Naive thymus-derived CD8-positive, alpha-beta T cell (primary cell): Measurements from ENCODE around the gene ZNF318. TPM values are rescaled to one million over a fixed set of nuclear protein-coding genes. Genes with fewer than 3 reads are reported as not detected.
"Not testable (repeated sequence)": the region's sequence is repeated elsewhere in the genome, so short reads cannot be mapped to it uniquely, and the experiment has no call there.

ENCODE experiments used
- ATAC-seq, 2 donors: fragments of 150-1000 bp; cut with Tn5 transposase in 1 of 2; sonication (Bioruptor Pico), chemical (Tn5 transposase) in 1 of 2; 1 replicate in 1 of 2; 2 replicates in 1 of 2; pipeline ENCODE4 v1.10.0; 2021; ENCODE audit warnings: mild to moderate bottlenecking in 2 of 2, moderate library complexity in 2 of 2
- POLR2A ChIA-PET: fragments of 350-600 bp; sonication (Branson Sonifier 250); formaldehyde crosslinking; loops from one replicate; lab custom pipeline; 2021; ENCODE audit warnings: antibody characterized with exemption; lab: Charles Lee
- DNase-seq, 10 donors: peaks; one replicate each; pipeline versions ENCODE4 v3.0.0 to v3.0.0-alpha.2; 2020 to 2022
- H3K27ac Mint-ChIP-seq, 10 donors: one replicate each; pipeline ENCODE4 v1.8.0; 2020 to 2022; ENCODE audit warnings: mild to moderate bottlenecking in 10 of 10, mixed read lengths in 10 of 10, moderate library complexity in 4 of 10, inconsistent platforms in 1 of 10
- H3K27me3 Mint-ChIP-seq, 5 donors: one replicate each; pipeline ENCODE4 v1.8.0; 2021 to 2022; ENCODE audit warnings: mixed read lengths in 5 of 5
- H3K36me3 Mint-ChIP-seq, 3 donors: one replicate each; pipeline ENCODE4 v1.8.0; 2020 to 2022; ENCODE audit warnings: mixed read lengths in 3 of 3, mild to moderate bottlenecking in 2 of 3, inconsistent platforms in 1 of 3
- H3K4me1 Mint-ChIP-seq, 4 donors: one replicate each; pipeline ENCODE4 v1.8.0; 2021 to 2022; ENCODE audit warnings: mixed read lengths in 4 of 4
- H3K4me3 Mint-ChIP-seq, 10 donors: one replicate each; pipeline ENCODE4 v1.8.0; 2020 to 2022; ENCODE audit warnings: mild to moderate bottlenecking in 10 of 10, mixed read lengths in 10 of 10, moderate library complexity in 6 of 10, inconsistent platforms in 1 of 10
- H3K9me3 Mint-ChIP-seq, 9 donors: one replicate each; pipeline ENCODE4 v1.8.0; 2020 to 2022; ENCODE audit warnings: mixed read lengths in 9 of 9, mild to moderate bottlenecking in 3 of 9, inconsistent platforms in 1 of 9, moderate library complexity in 1 of 9
- polyA plus RNA-seq, 3 donors: library from polyadenylated mRNA; unstranded; fragments of 300-500 nt; fragmentation: Illumina TruSeq; gene quantifications; one replicate each; pipeline ENCODE4 v1.2.3, GENCODE V29; 2021
- total RNA-seq, 8 experiments: library from RNA in 2 of 8; stranded (reverse) in 2 of 8; gene quantifications; one replicate each; pipeline ENCODE4 v1.2.3 and lab custom pipeline; 2021 to 2026

The ZNF318 gene
- total and polyA plus RNA-seq, 5 experiments from 2014 or later = 3.4 to 35.0 (median 7.0) TPM

DNA sequence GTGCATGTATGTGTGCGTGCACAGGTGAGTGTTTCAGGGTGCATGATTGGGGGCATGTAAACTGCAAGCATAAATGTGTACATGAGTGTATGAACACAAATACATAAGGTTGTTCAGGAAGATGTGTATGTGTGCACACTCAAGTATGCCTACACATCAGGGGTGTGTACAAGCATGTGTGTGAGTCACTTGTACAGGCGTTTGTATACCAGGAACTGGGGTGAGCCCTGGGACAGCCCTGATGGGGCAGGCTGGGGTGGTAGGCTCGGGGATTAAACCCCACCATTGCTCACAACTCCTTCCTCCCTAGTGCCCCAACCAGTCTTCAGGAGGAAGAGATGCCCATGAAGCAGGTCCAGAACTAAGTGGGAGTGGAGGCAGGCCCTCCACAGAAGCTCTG, 65.1 kb downstream of the ZNF318 start:
- POLR2A ChIA-PET = no interaction called here
- DNase-seq (no peak), ATAC-seq (no peak)
- Mint-ChIP-seq H3K27me3 (peaks cover 0 to 18% (median 5%) of the 10 kb centered on the region in 5 donors), H3K27ac (no peak overlapping the region), H3K4me1 (peaks cover 7 to 15% (median 9%) of the 10 kb centered on the region in 4 donors), H3K4me3 (no peak overlapping the region), H3K36me3 (no peaks in the 10 kb centered on the region), H3K9me3 (no peaks in the 10 kb centered on the region)

- no peak for DNase-seq
- H3K4me3 Mint-ChIP-seq = no peak overlapping the region
- no peak for ATAC-seq
- H3K4me1 Mint-ChIP-seq = peaks cover 3 to 9% (median 5%) of the 10 kb centered on the region in 4 donors
- POLR2A ChIA-PET = no interaction called here
- no peak overlapping the region for H3K27ac Mint-ChIP-seq
- H3K27me3 Mint-ChIP-seq = peaks cover 2 to 18% (median 7%) of the 10 kb centered on the region in 5 donors
- H3K9me3 Mint-ChIP-seq = no peaks in the 10 kb centered on the region
- H3K36me3 Mint-ChIP-seq = no peaks in the 10 kb centered on the region
Observed at GRCh38 chr6:43303751-43304331, 65.6 kb downstream of the ZNF318 start.

- H3K27ac Mint-ChIP-seq, H3K4me3 Mint-ChIP-seq, H3K36me3 Mint-ChIP-seq, H3K4me1 Mint-ChIP-seq, POLR2A ChIA-PET, H3K9me3 Mint-ChIP-seq, ATAC-seq, DNase-seq: not testable (repeated sequence)
- peaks cover 3 to 18% (median 9%) of the 10 kb centered on the region in 5 donors for H3K27me3 Mint-ChIP-seq
Observed at GRCh38 chr6:43303006-43303405, 66.4 kb downstream of the ZNF318 start.

DNA sequence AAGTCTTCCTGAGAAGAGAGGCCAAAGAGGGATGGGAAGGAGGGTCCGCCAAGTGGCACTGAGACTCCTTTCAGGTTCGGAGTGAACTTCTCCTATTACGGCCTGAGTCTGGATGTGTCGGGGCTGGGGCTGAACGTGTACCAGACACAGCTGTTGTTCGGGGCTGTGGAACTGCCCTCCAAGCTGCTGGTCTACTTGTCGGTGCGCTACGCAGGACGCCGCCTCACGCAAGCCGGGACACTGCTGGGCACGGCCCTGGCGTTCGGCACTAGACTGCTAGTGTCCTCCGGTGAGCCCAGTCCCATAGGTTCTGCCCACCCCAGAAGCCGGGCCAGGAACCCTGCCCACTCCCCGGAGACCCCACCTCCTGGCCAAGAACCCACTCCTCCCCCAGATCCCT, 67.3 kb downstream of the ZNF318 start:
- no peak for ATAC-seq
- H3K9me3 Mint-ChIP-seq = no peaks in the 10 kb centered on the region
- peaks cover 0 to 2% (median 0%) of the 10 kb centered on the region in 4 donors for H3K4me1 Mint-ChIP-seq
- POLR2A ChIA-PET = no interaction called here
- no peak overlapping the region for H3K27ac Mint-ChIP-seq
- no peak overlapping the region for H3K4me3 Mint-ChIP-seq
- H3K27me3 Mint-ChIP-seq = peaks cover 3 to 18% (median 9%) of the 10 kb centered on the region in 5 donors
- no peaks in the 10 kb centered on the region for H3K36me3 Mint-ChIP-seq
- DNase-seq = no peak

DNA sequence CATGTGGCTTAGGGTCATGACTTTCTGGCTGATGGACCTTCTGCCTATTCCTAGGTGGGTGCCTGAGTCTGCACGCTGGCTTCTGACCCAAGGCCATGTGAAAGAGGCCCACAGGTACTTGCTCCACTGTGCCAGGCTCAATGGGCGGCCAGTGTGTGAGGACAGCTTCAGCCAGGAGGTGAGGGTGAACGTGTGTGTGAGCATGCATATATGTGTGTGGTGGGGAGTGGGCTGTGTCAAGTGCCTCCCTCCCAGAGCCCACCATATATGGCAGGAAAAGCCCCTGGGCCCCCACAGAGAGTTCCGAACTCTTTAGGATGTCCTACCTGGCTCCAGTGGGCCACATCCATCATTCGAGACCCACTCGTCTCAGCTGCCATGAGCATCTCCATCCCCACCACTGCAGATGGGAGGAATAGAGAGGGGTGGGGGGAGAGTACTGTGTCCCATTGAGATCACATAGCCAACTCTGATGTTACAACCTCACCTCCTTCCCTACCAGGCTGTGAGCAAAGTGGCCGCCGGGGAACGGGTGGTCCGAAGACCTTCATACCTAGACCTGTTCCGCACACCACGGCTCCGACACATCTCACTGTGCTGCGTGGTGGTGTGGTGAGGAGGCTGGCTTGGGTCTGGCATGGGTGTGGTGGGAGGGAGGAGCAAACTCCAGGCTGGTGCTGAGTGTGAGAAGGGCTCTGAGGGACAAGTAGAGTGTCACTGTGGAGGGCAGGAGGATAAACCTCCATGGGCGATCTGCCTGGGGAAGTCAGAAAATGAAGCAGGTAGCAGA, 68.2 kb downstream of the ZNF318 start:
- Mint-ChIP-seq H3K4me1 (peaks cover 0 to 2% (median 0%) of the 10 kb centered on the region in 4 donors), H3K36me3 (no peaks in the 10 kb centered on the region), H3K9me3 (no peaks in the 10 kb centered on the region), H3K27me3 (peaks cover 4 to 24% (median 9%) of the 10 kb centered on the region in 5 donors), H3K4me3 (no peak overlapping the region), H3K27ac (no peak overlapping the region)
- no peak for DNase-seq
- ATAC-seq = no peak
- POLR2A ChIA-PET = no interaction called here

DNA sequence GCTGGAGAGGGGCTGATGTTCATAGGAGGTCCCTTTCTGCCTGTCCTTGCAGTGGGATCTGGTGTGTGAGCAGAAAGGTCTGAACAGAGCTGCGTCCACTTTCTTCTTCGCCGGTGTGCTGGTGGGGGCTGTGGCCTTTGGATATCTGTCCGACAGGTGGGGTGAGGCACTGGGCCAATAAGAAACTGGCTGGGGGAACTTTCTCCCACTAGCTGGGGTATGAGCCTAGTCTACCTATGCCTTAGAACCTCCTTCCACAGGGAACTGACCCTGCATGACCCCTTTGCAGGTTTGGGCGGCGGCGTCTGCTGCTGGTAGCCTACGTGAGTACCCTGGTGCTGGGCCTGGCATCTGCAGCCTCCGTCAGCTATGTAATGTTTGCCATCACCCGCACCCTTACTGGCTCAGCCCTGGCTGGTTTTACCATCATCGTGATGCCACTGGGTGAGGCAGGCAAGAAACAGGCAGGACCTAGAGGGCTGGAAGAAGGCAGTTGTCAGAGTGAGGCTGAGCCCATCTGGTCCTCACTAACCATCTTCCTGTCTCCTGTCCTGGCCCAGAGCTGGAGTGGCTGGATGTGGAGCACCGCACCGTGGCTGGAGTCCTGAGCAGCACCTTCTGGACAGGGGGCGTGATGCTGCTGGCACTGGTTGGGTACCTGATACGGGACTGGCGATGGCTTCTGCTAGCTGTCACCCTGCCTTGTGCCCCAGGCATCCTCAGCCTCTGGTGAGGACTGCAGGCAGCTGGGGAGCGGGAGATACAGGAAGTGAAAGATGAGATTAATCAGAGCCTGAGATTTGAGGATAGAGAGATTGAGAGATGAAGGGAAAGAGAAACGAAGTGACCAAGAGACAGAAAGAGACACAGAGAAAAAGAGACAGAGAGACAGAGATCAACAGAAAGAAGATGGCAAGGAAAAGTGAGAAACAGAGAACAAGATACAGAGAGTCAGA, 69.8 kb downstream of the ZNF318 start:
- Mint-ChIP-seq H3K27me3 (peaks cover 4 to 24% (median 9%) of the 10 kb centered on the region in 5 donors), H3K4me3 (no peak overlapping the region), H3K4me1 (peaks cover 0 to 2% (median 0%) of the 10 kb centered on the region in 4 donors), H3K36me3 (no peaks in the 10 kb centered on the region), H3K9me3 (no peaks in the 10 kb centered on the region), H3K27ac (peak overlapping the region in 3 of 10 donors; percentile 11 to 16 (median 12))
- POLR2A ChIA-PET = no interaction called here
- DNase-seq (no peak), ATAC-seq (no peak)

GRCh38 chr6:43298565-43299337, 70.7 kb downstream of the ZNF318 start:
- Mint-ChIP-seq H3K9me3 (no peaks in the 10 kb centered on the region), H3K4me3 (no peak overlapping the region), H3K27ac (no peak overlapping the region), H3K4me1 (peaks cover 0 to 2% (median 0%) of the 10 kb centered on the region in 4 donors), H3K36me3 (no peaks in the 10 kb centered on the region), H3K27me3 (peaks cover 4 to 24% (median 9%) of the 10 kb centered on the region in 5 donors)
- POLR2A ChIA-PET = interaction anchor here (0.6 kb wide), 1 partner anchor 32 kb away, joined by 4 read pairs; no protein-coding TSS in a partner anchor
- no peak for ATAC-seq
- DNase-seq = no peak

DNA sequence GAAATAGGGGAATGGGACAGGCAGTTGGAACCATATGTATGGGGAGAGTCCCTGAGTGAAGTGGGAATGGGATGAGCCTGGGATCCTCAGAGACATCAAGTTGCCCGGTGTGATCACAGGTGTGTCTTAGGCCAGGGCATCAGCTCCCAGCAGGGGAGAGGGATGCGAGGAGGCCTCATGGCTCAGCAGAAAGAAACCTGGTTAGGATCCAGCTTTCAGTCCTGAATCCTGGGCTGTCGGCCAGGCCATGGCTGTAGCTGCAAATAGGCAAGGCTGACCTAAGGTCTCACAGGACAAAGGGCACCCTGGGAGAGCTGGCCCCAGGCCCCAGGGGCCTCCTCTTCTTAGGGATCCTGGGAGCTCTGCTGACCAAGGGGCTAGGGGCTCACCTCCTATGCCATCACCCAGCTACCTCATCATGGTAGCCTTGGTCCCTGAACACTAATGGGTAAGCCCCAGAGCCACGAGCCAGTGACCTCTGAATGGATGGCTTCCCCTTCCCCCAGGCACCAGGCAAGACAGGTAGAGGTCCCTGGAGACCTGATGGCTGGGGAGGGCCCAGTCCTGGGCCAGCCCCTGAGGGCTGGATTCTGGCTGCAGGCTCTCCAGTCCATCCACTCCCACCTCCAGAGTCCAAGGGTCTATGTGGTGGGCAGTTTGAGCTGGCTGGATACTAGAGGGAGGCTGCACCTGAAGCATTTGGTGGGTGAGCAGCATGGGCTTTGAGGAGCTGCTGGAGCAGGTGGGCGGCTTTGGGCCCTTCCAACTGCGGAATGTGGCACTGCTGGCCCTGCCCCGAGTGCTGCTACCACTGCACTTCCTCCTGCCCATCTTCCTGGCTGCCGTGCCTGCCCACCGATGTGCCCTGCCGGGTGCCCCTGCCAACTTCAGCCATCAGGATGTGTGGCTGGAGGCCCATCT, 71.5 kb downstream of the ZNF318 start, which contains the start of gene SLC22A7:
SLC22A7 (plus strand) TSS at position 617 of the 921 bp plus-strand sequence; CDS start at position 716, 99 bp downstream.
- ATAC-seq (no peak), DNase-seq (peak in 1 of 10 donors; percentile 16)
- Mint-ChIP-seq H3K4me3 (no peak within 1 kb of the TSS), H3K4me1 (peaks cover 0 to 2% (median 0%) of the 10 kb centered on the region in 4 donors), H3K27ac (peak within 1 kb of the TSS in 1 of 10 donors; percentile 2), H3K36me3 (no peaks in the 10 kb centered on the region), H3K27me3 (peaks cover 4 to 24% (median 9%) of the 10 kb centered on the region in 5 donors), H3K9me3 (no peaks in the 10 kb centered on the region)
- POLR2A ChIA-PET = interaction anchor here (0.5 kb wide), 1 partner anchor 159 kb away, joined by 4 read pairs; no protein-coding TSS in a partner anchor

- peaks cover 4 to 26% (median 9%) of the 10 kb centered on the region in 5 donors for H3K27me3 Mint-ChIP-seq
- H3K9me3 Mint-ChIP-seq = no peaks in the 10 kb centered on the region
- H3K4me1 Mint-ChIP-seq = peaks cover 0 to 2% (median 0%) of the 10 kb centered on the region in 4 donors
- no peaks in the 10 kb centered on the region for H3K36me3 Mint-ChIP-seq
- DNase-seq (no peak), ATAC-seq (no peak)
- H3K27ac Mint-ChIP-seq = peak overlapping the region in 1 of 10 donors; percentile 2
- no peak overlapping the region for H3K4me3 Mint-ChIP-seq
- POLR2A ChIA-PET = interaction anchor here (0.5 kb wide), 2 partner anchors 160 to 757 kb away, joined by 4 to 5 read pairs; no protein-coding TSS in a partner anchor
Observed at GRCh38 chr6:43296780-43297497, 72.5 kb downstream of the ZNF318 start.

DNA sequence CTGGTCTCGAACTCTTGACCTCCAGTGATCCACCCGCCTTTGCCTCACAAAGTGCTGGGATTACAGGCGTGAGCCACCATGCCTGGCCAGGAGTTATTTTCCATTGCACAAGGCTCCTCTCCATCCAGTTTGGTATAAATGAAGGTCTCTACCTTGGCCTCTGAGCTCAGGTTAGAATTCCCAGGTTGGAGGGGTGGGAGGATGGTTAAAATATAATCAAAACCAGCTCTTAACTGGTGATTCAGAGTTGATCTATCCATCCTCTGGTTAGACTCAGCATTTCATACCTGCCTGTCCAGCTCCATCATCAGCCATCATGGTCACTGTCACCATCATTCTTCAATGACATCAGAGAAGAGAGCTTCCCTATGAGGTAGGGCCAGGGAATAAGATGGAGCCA, 74.0 kb downstream of the ZNF318 start:
- H3K27ac Mint-ChIP-seq = no peak overlapping the region
- H3K36me3 Mint-ChIP-seq = no peaks in the 10 kb centered on the region
- DNase-seq (no peak), ATAC-seq (no peak)
- H3K4me1 Mint-ChIP-seq = peaks cover 0 to 2% (median 0%) of the 10 kb centered on the region in 4 donors
- H3K9me3 Mint-ChIP-seq = no peaks in the 10 kb centered on the region
- POLR2A ChIA-PET = interaction anchor here (0.6 to 0.7 kb wide), 2 partner anchors 19 to 119 kb away, joined by 3 read pairs; no protein-coding TSS in a partner anchor
- H3K27me3 Mint-ChIP-seq = peaks cover 4 to 22% (median 9%) of the 10 kb centered on the region in 5 donors
- H3K4me3 Mint-ChIP-seq = no peak overlapping the region
